Activated B cell treated with CpG ODN at 0.5 μM for 24 hours (primary cell): Measurements from ENCODE around the gene C22orf39. TPM values are rescaled to one million over a fixed set of nuclear protein-coding genes. Genes with fewer than 3 reads are reported as not detected.

ENCODE experiments used
- ATAC-seq: fragments of 200-7000 bp; cut with Tn5 transposase; one replicate; pipeline ENCODE4 v1.10.0; 2021; ENCODE audit warnings: low read depth, mild to moderate bottlenecking, moderate library complexity
- CTCF ChIA-PET: fragments of 350-600 bp; sonication (Branson Sonifier 250); formaldehyde crosslinking; loops from one replicate; lab custom pipeline; 2021; ENCODE audit warnings: antibody characterized with exemption; lab: Charles Lee
- POLR2A ChIA-PET: fragments of 350-600 bp; sonication (Branson Sonifier 250); formaldehyde crosslinking; loops from one replicate; lab custom pipeline; 2021; ENCODE audit warnings: antibody characterized with exemption; lab: Charles Lee
- DNase-seq: peaks from one replicate; pipeline ENCODE4 v3.0.0; 2022
- H3K27ac Mint-ChIP-seq: one replicate; pipeline ENCODE4 v1.8.0; 2020; ENCODE audit warnings: mixed read lengths
- H3K27me3 Mint-ChIP-seq: one replicate; pipeline ENCODE4 v1.8.0; 2021; ENCODE audit warnings: mixed read lengths
- H3K36me3 Mint-ChIP-seq: one replicate; pipeline ENCODE4 v1.8.0; 2021; ENCODE audit warnings: low read depth, mixed read lengths
- H3K4me1 Mint-ChIP-seq: one replicate; pipeline ENCODE4 v1.8.0; 2021; ENCODE audit warnings: mixed read lengths
- H3K4me3 Mint-ChIP-seq: one replicate; pipeline ENCODE4 v1.8.0; 2020; ENCODE audit warnings: mild to moderate bottlenecking, mixed read lengths
- H3K9me3 Mint-ChIP-seq: one replicate; pipeline ENCODE4 v1.8.0; 2020; ENCODE audit warnings: mixed read lengths
- intact Hi-C: fragments of 100-400 bp; cut with micrococcal nuclease; formaldehyde crosslinking; loops from one replicate; pipeline ENCODE4 v1.15.1; 2024
- total RNA-seq: library from RNA; stranded (reverse); gene quantifications from 2 replicates; pipeline ENCODE4 v1.2.3, GENCODE V29; 2022
- TF ChIP-seq, protein P1 (sequence below): fragments of 200-600 bp; IDR thresholded peaks from one replicate; pipeline ENCODE4 v1.8.0; 2022; ENCODE audit warnings: antibody characterized with exemption, mild to moderate bottlenecking

The C22orf39 gene
- total RNA-seq, 1 donor from 2014 or later, result 43.0 TPM

- Mint-ChIP-seq H3K4me1 (peaks cover 64% of the 10 kb centered on the region), H3K4me3 (peak overlapping the region; percentile 90), H3K27ac (peak overlapping the region; percentile 57), H3K27me3 (no peaks in the 10 kb centered on the region), H3K9me3 (no peaks in the 10 kb centered on the region), H3K36me3 (peaks cover 20% of the 10 kb centered on the region)
- DNase-seq (peak; percentile 34), ATAC-seq (no peak)
- intact Hi-C loops, result loop anchor here (5.0 kb wide), 2 partner anchors 201 to 701 kb away; partner anchors contain the start of gene ZDHHC8
- ChIA-PET POLR2A (interaction anchor here (0.6 to 5.3 kb wide), 17 partner anchors 11 to 380 kb away, joined by 3 to 92 read pairs (median 6); partner anchors contain the start of genes C22orf39, CDC45, CLTCL1 and ESS2), CTCF (no interaction called here)
- TF ChIP-seq, protein P1, sequence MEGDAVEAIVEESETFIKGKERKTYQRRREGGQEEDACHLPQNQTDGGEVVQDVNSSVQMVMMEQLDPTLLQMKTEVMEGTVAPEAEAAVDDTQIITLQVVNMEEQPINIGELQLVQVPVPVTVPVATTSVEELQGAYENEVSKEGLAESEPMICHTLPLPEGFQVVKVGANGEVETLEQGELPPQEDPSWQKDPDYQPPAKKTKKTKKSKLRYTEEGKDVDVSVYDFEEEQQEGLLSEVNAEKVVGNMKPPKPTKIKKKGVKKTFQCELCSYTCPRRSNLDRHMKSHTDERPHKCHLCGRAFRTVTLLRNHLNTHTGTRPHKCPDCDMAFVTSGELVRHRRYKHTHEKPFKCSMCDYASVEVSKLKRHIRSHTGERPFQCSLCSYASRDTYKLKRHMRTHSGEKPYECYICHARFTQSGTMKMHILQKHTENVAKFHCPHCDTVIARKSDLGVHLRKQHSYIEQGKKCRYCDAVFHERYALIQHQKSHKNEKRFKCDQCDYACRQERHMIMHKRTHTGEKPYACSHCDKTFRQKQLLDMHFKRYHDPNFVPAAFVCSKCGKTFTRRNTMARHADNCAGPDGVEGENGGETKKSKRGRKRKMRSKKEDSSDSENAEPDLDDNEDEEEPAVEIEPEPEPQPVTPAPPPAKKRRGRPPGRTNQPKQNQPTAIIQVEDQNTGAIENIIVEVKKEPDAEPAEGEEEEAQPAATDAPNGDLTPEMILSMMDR, result no peak
Measured at GRCh38 chr22:19430890-19431541, 16.5 kb downstream of the C22orf39 start.

- intact Hi-C loops, result loop anchor here (5.0 kb wide), 2 partner anchors 202 to 702 kb away; partner anchors contain the start of gene ZDHHC8
- DNase-seq (no peak), ATAC-seq (no peak)
- H3K4me3 Mint-ChIP-seq, result peak overlapping the region; percentile 90
- TF ChIP-seq, protein P1, result no peak
- CTCF ChIA-PET, result no interaction called here
- H3K9me3 Mint-ChIP-seq, result no peaks in the 10 kb centered on the region
- peaks cover 14% of the 10 kb centered on the region for H3K36me3 Mint-ChIP-seq
- peaks cover 59% of the 10 kb centered on the region for H3K4me1 Mint-ChIP-seq
- H3K27ac Mint-ChIP-seq, result peak overlapping the region; percentile 57
- no peaks in the 10 kb centered on the region for H3K27me3 Mint-ChIP-seq
- POLR2A ChIA-PET, result interaction anchor here (0.7 to 2.3 kb wide), 3 partner anchors 11 to 256 kb away, joined by 3 to 12 read pairs (median 5); partner anchors contain the start of genes CDC45 and UFD1
Measured at GRCh38 chr22:19429950-19430889, 17.3 kb downstream of the C22orf39 start.

- Mint-ChIP-seq H3K27me3 (no peaks in the 10 kb centered on the region), H3K27ac (no peak overlapping the region), H3K4me1 (peaks cover 49% of the 10 kb centered on the region), H3K9me3 (no peaks in the 10 kb centered on the region), H3K36me3 (peaks cover 7% of the 10 kb centered on the region), H3K4me3 (no peak overlapping the region)
- ChIA-PET CTCF (no interaction called here), POLR2A (interaction anchor here (0.6 kb wide), 1 partner anchor 97 kb away, joined by 4 read pairs; no protein-coding TSS in a partner anchor)
- DNase-seq, result no peak
- TF ChIP-seq, protein P1, result no peak
- intact Hi-C loops, result no loop called here
- no peak for ATAC-seq
Measured at GRCh38 chr22:19424186-19424500, 23.4 kb downstream of the C22orf39 start.

DNA sequence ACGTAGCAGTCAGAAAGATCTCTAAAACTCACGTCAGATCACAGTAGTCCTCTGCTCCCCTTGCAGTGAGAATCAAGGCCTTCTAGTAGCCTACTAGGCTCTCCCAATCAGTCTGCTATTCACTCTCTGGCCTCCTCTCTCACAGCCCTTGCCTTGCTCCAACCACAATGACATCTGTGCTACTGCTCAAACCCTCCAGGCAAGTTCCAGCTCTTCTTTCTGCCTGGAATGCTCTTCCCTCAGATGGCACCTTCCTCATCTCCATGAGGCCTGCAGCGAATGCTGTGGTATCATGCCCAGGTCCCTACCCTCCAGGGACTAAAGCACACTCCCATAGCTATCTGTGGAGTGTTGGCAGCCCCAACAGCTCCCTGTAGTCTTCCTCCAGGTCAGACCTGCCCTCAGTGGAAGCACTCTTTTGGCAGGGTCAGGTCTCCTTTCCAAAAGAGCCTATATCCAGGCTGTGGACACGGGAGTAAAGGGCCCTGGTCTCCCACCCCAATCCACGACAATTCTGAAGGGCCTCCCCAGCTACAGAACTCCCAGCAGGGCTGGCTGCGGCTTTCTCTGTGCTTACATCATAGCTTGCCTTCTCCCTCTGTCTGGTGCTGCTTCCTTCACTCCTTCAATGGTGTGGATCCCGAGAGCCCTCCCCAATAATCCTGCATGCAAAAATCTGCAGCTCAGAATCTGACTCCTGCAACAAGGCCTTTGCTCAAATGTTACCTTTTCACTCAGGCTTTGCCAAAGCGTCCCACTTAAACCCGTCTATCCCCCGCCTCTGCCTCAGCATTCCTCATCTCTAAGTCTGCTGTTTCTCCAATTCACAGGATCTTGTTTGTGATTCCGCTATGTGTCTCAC is 24.8 kb downstream of the C22orf39 start:
- H3K4me1 Mint-ChIP-seq, result peaks cover 44% of the 10 kb centered on the region
- DNase-seq (no peak), ATAC-seq (no peak)
- no peak overlapping the region for H3K4me3 Mint-ChIP-seq
- no peaks in the 10 kb centered on the region for H3K27me3 Mint-ChIP-seq
- ChIA-PET POLR2A (no interaction called here), CTCF (no interaction called here)
- no peaks in the 10 kb centered on the region for H3K9me3 Mint-ChIP-seq
- peak overlapping the region; percentile 50 for H3K27ac Mint-ChIP-seq
- peaks cover 7% of the 10 kb centered on the region for H3K36me3 Mint-ChIP-seq
- TF ChIP-seq, protein P1, result no peak
- intact Hi-C loops, result no loop called here
